A172 (cell line): Measurements from ENCODE around the gene ACSS1. TPM values are rescaled to one million over a fixed set of nuclear protein-coding genes. Genes with fewer than 3 reads are reported as not detected.

Experiments
- DNase-seq: peaks from one replicate; pipeline ENCODE4 v3.0.0-alpha.2; 2015; ENCODE audit warnings: low spot score
- total RNA-seq: library from RNA; depleted of rRNA; stranded (reverse); fragments of >200 nt; shearing (Covaris generic); gene quantifications from 2 replicates; pipeline ENCODE4 v1.2.3, GENCODE V29; 2014

ACSS1 gene
- total RNA-seq, 1 experiment from 2014 or later, result 0.10 TPM

- DNase-seq, result no peak
Observed at GRCh38 chr20:25046736-25047666, 10.9 kb downstream of the ACSS1 start.

GRCh38 chr20:25046181-25046641, 11.7 kb downstream of the ACSS1 start:
- no peak for DNase-seq

- DNase-seq, result no peak
Observed at GRCh38 chr20:25045343-25045712, 12.6 kb downstream of the ACSS1 start.

- no peak for DNase-seq
Observed at GRCh38 chr20:25044660-25045342, 13.1 kb downstream of the ACSS1 start.

GRCh38 chr20:25044261-25044560, 13.7 kb downstream of the ACSS1 start:
- no peak for DNase-seq

- DNase-seq, result no peak
Observed at GRCh38 chr20:25043499-25044260, 14.3 kb downstream of the ACSS1 start.

GRCh38 chr20:25042531-25043498, 15.1 kb downstream of the ACSS1 start:
- DNase-seq, result no peak

GRCh38 chr20:25041813-25042530, 16.0 kb downstream of the ACSS1 start:
- no peak for DNase-seq

GRCh38 chr20:25040438-25040831, 17.5 kb downstream of the ACSS1 start:
- DNase-seq, result no peak

- DNase-seq, result peak; percentile 71
Observed at GRCh38 chr20:25039697-25040437, 18.1 kb downstream of the ACSS1 start.

GRCh38 chr20:25038591-25039015, 19.3 kb downstream of the ACSS1 start:
- no peak for DNase-seq

GRCh38 chr20:25038103-25038410, 19.9 kb downstream of the ACSS1 start:
- no peak for DNase-seq

GRCh38 chr20:25037288-25038102, 20.4 kb downstream of the ACSS1 start:
- no peak for DNase-seq

GRCh38 chr20:25036331-25036936, 21.5 kb downstream of the ACSS1 start:
- DNase-seq, result no peak

- DNase-seq, result no peak
Observed at GRCh38 chr20:25035921-25036320, 22.0 kb downstream of the ACSS1 start.

- no peak for DNase-seq
Observed at GRCh38 chr20:25033924-25034300, 24.0 kb downstream of the ACSS1 start.

- no peak for DNase-seq
Observed at GRCh38 chr20:25033265-25033923, 24.5 kb downstream of the ACSS1 start.
